Measurements from ENCODE around the gene BRMS1.
A peak's percentile ranks its signal among the peaks of the same experiment; 100 is the strongest.
"Not testable (repeated sequence)": the region's sequence is repeated elsewhere in the genome, so short reads cannot be mapped to it uniquely, and the experiment has no call there.

Gene BRMS1

GRCh38 chr11:66363187-66363601 is 18.3 kb upstream of the BRMS1 start:
- no peak for DNase-seq (ENCODE audit: low spot score)

- DNase-seq (ENCODE audit: low spot score) = no peak
These were observed 17.7 kb upstream of the BRMS1 start for GRCh38 chr11:66362481-66363147.

- DNase-seq (ENCODE audit: low spot score) = no peak
These were observed 16.6 kb upstream of the BRMS1 start for GRCh38 chr11:66361502-66361941.

GRCh38 chr11:66360406-66361073 is 15.6 kb upstream of the BRMS1 start:
- DNase-seq (ENCODE audit: low spot score) = no peak

- no peak for DNase-seq (ENCODE audit: low spot score)
These were observed 14.8 kb upstream of the BRMS1 start for GRCh38 chr11:66359662-66360087.

GRCh38 chr11:66350560-66351235 is 5.8 kb upstream of the BRMS1 start:
- not testable (repeated sequence) for DNase-seq (ENCODE audit: low spot score)

- no peak for DNase-seq (ENCODE audit: low spot score)
These were observed 4.1 kb upstream of the BRMS1 start for GRCh38 chr11:66349084-66349386.

GRCh38 chr11:66347425-66348276 is 2.7 kb upstream of the BRMS1 start, which contains the start of gene B4GAT1:
TSS of gene B4GAT1 (minus strand) at chr11:66347629. CDS start at chr11:66347545, 84 bp downstream.
- DNase-seq (ENCODE audit: low spot score) = peak; percentile 38

GRCh38 chr11:66346476-66347424 is 1.8 kb upstream of the BRMS1 start:
- no peak for DNase-seq (ENCODE audit: low spot score)

GRCh38 chr11:66345316-66345649 is 379 bp upstream of the BRMS1 start:
- no peak for DNase-seq (ENCODE audit: low spot score)

- no peak for DNase-seq (ENCODE audit: low spot score)
These were observed 1.7 kb downstream of the BRMS1 start for GRCh38 chr11:66343176-66343575.

GRCh38 chr11:66341502-66342126 is 3.3 kb downstream of the BRMS1 start:
- DNase-seq (ENCODE audit: low spot score) = no peak

GRCh38 chr11:66340596-66341501 is 4.1 kb downstream of the BRMS1 start:
- no peak for DNase-seq (ENCODE audit: low spot score)

- DNase-seq (ENCODE audit: low spot score) = no peak
These were observed 5.0 kb downstream of the BRMS1 start for GRCh38 chr11:66339686-66340483.

GRCh38 chr11:66339162-66339675 is 5.7 kb downstream of the BRMS1 start:
- DNase-seq (ENCODE audit: low spot score) = no peak

- no peak for DNase-seq (ENCODE audit: low spot score)
These were observed 6.4 kb downstream of the BRMS1 start for GRCh38 chr11:66338276-66339161.

- no peak for DNase-seq (ENCODE audit: low spot score)
These were observed 7.6 kb downstream of the BRMS1 start for GRCh38 chr11:66337103-66337899.
